GM12873 (cell line): ENCODE measurements around the gene IGSF21.

Experiments
- TF ChIP-seq, protein P1 (sequence below): IDR thresholded peaks from 2 replicates; pipeline ENCODE4 v1.5.1; 2012; ENCODE audit warnings: low read depth, mild to moderate bottlenecking, moderate library complexity, low read length, control low read depth; ENCODE audit not compliant: insufficient read depth; ENCODE audit errors: missing control alignments

IGSF21 gene

DNA sequence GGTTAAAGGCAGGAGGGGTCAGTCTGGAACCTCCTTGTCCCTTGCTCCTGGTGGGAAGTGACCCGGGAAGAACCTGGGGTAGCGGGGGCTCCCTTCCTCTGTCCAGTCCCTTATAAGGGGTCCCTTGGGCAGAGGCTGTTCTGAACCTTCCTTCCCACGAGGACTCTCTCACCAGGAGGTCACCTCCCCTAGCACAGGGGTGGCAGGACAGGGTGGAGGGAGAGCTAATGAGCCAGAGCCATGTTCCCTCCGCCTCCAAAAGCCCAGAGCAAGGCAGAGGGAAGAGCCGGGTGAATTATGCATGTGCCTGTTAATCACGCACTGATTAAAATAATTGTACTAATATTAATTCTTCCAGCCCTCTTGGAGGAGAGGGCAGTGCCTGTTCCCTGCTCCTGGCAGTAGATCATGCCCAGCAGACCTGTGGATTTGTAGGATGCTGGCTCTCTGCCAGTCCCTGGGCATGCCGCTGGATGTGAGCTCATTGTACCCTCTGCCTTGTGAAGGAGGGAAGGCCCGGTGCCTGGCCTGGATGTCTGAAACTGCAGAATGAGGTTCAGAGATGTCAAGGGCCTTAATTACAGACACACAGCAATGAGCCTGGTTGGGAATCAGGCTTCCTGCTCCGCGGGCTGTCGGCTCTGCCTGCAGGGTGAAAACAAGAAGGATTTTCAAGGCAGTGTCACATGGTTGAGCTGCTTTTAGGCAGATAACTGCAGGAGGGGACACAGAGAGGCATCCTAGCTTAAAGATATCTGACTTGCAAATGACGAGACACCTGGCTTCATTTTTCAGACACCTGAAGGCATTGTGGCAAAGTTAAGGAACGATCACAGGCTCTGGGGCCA, 68.2 kb downstream of the IGSF21 start:
- TF ChIP-seq, protein P1, sequence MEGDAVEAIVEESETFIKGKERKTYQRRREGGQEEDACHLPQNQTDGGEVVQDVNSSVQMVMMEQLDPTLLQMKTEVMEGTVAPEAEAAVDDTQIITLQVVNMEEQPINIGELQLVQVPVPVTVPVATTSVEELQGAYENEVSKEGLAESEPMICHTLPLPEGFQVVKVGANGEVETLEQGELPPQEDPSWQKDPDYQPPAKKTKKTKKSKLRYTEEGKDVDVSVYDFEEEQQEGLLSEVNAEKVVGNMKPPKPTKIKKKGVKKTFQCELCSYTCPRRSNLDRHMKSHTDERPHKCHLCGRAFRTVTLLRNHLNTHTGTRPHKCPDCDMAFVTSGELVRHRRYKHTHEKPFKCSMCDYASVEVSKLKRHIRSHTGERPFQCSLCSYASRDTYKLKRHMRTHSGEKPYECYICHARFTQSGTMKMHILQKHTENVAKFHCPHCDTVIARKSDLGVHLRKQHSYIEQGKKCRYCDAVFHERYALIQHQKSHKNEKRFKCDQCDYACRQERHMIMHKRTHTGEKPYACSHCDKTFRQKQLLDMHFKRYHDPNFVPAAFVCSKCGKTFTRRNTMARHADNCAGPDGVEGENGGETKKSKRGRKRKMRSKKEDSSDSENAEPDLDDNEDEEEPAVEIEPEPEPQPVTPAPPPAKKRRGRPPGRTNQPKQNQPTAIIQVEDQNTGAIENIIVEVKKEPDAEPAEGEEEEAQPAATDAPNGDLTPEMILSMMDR = no peak

DNA sequence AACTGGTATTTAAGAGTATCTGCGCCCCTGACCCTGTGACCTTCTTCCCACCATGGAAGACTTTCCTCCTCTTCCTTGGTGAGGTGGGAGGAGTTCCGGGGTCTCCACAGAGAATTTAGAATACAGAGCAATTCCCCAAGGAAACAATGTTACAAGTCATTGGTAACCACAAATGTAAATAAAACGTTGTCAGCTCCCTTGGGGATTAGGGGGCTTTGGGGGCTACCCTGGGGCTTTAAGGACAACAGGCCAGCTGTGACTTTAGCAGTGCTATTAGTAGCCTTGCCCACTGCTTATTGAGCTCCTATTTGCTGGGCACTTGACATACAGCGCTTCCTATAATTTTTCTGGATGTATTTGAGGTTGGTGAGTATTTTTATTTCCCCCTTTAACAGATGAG, 69.0 kb downstream of the IGSF21 start:
- TF ChIP-seq, protein P1 = no peak

DNA sequence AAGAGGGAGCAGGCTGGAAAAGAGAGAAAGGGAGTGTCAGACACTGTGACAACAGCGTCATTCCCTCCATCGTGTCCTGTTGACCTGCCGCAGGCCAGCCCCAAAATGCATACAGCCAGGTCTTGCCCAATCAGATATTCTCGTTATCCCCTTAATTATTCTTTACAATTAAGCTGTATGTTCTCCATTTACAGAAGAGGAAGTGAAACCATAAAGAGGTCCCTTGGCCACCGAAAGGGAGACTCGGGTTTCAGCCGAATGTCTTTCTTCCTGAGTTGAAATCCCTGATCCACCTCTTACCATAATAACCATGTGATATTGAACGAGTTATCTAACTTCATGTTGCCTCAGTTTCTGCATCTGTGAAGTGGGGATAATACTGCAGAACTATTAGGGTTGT, 70.5 kb downstream of the IGSF21 start:
- TF ChIP-seq, protein P1 = no peak

DNA sequence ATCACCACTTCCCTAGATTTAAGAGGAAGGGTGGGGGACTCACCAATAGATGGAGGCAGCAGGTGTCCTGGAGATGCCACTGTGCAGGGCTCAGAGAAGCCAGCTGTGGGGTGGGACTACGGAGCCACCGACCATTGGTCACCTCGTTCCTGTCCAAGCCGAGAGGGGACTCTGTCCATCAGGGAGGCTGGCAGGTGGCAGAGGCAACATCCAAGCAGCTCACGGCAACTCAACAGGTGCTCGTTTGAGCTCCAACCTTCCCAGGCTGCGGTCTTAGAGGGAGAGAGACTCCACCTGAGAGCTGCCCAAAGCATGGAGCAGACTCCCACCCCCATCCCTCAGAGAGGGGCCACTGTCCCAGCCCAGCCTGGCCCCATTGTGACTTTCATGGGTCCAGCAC, 71.4 kb downstream of the IGSF21 start:
- TF ChIP-seq, protein P1 = no peak

DNA sequence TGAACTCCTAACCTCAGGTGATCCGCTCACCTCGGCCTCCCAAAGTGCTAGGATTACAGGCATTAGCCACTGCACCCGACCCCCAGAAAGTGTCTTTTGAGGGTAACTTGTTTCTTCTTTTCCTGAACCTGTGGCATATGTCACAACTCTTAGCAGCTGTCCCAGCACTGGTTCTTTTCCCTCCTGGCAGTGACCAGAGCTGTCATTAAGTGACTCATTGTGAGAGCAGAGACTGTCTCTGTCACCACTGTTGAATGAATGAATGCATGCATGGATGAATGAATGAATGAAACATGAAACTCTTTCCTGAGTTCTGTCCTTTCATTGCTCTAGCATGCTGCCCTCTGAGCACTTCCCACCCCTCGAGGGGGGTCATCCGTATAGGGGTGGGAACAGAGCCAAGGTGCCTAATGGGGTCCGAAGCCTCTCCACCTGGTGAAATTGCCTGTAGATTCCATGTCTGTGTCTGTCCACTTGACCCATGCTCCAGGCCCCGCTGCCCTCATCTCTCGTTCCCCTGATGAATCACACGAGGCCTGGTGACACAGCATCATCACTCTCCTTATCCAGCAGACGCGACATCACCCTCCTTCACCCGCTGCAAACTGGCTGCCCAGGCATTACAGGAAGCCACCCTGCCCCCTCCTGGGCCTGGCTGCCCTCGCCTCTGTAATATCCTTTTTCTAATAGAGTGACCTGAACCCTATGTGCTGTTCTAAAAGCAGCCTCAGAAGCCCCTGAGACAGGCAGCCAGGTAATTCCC, 75.0 kb downstream of the IGSF21 start:
- TF ChIP-seq, protein P1 = no peak

DNA sequence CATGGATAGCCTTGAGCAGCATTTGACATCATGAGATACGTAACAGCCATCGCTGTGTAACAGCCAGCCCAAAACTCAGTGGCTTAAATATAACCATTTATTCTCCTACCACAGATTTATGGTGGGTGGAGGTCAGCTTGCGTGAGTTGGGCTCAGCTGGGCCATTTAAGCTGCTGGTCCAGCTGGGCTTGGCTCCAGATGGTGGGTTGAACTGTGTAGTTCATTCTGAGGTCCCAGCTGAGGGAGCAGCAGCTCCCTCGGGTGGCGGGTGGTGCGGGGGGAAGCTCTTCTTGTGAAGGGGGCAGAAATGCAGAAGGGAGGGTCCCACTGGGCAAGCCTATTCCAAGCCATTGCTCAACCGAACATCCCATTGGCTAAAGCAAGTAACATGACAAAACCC, 75.9 kb downstream of the IGSF21 start:
- TF ChIP-seq, protein P1 = no peak

DNA sequence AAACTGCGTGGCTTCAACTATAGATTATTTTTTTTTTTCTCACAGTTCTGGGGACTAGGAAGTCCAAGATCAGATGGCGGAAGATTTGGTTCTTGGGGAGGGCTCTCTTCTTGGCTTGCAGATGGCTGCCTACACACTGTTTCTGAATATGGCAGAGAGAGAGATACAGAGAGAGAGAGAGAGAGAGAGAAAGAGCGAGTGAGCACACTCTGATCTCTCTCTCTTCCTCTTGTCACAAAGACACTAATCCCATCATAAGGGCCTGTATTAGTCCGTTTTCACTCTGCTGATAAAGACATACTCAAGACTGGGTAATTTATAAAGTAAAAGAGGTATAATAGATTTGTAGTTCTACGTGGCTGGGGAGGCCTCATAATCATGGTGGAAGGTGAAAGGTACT, 79.5 kb downstream of the IGSF21 start:
- TF ChIP-seq, protein P1 = no peak
